K562 treated with DMSO at 1 percent for 12 hours (cell line): ENCODE measurements around the gene ZFC3H1. TPM values are rescaled to one million over a fixed set of nuclear protein-coding genes. Genes with fewer than 3 reads are reported as not detected.

ENCODE experiments used
- total RNA-seq: library from RNA; unstranded; fragments of 300-600 nt; gene quantifications from 2 replicates; pipeline ENCODE4 v1.2.3, GENCODE V29; 2022; ENCODE audit not compliant: insufficient read depth

ZFC3H1 gene, protein sequence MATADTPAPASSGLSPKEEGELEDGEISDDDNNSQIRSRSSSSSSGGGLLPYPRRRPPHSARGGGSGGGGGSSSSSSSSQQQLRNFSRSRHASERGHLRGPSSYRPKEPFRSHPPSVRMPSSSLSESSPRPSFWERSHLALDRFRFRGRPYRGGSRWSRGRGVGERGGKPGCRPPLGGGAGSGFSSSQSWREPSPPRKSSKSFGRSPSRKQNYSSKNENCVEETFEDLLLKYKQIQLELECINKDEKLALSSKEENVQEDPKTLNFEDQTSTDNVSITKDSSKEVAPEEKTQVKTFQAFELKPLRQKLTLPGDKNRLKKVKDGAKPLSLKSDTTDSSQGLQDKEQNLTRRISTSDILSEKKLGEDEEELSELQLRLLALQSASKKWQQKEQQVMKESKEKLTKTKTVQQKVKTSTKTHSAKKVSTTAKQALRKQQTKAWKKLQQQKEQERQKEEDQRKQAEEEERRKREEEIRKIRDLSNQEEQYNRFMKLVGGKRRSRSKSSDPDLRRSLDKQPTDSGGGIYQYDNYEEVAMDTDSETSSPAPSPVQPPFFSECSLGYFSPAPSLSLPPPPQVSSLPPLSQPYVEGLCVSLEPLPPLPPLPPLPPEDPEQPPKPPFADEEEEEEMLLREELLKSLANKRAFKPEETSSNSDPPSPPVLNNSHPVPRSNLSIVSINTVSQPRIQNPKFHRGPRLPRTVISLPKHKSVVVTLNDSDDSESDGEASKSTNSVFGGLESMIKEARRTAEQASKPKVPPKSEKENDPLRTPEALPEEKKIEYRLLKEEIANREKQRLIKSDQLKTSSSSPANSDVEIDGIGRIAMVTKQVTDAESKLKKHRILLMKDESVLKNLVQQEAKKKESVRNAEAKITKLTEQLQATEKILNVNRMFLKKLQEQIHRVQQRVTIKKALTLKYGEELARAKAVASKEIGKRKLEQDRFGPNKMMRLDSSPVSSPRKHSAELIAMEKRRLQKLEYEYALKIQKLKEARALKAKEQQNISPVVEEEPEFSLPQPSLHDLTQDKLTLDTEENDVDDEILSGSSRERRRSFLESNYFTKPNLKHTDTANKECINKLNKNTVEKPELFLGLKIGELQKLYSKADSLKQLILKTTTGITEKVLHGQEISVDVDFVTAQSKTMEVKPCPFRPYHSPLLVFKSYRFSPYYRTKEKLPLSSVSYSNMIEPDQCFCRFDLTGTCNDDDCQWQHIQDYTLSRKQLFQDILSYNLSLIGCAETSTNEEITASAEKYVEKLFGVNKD (N-terminal part only)
- 6.6 and 23.0 TPM in 2 replicates for total RNA-seq

DNA sequence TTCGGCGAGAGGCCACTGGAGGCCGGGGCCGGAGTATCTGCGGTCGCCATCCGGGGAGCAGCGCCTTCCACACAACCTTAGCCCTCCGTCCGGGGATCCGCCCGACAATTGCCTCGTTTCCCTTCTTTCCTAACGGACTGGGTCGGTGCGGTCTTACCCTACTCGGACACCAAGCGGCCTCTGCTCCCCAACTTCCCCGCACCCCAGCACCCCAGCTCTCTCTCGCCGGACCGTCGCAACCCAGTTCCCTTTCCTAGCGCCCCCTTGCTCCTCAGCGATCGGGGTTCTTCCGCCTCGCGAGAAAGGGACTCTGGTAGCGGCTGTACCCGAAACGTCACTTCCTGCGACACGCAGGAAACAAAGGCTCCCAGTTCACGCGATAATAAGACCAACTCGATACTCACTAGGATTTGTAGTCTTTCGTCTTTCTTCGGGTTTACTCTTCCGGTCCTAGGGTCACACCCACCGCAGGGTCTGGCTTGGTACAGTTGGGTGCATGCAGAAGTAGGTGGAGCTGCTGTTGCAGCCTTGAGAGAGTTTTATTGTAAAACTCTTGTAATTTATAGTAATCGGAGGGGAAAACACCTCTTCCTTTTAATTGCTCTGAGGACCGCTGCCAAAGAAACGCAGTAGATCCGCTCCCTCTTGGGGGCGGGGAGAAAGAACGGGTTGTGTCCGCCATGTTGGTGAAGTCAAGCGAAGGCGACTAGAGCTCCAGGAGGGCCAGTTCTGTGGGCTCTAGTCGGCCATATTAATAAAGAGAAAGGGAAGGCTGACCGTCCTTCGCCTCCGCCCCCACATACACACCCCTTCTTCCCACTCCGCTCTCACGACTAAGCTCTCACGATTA is at the start of gene ZFC3H1, which contains the start of gene THAP2:
TSS of gene ZFC3H1 (minus strand) at position 288 of the 850 bp plus-strand sequence. CDS start at position 50, 238 bp downstream.
TSS of gene THAP2 (plus strand) at position 741 of the 850 bp plus-strand sequence. CDS start 209 bp downstream, outside the sequence.

DNA sequence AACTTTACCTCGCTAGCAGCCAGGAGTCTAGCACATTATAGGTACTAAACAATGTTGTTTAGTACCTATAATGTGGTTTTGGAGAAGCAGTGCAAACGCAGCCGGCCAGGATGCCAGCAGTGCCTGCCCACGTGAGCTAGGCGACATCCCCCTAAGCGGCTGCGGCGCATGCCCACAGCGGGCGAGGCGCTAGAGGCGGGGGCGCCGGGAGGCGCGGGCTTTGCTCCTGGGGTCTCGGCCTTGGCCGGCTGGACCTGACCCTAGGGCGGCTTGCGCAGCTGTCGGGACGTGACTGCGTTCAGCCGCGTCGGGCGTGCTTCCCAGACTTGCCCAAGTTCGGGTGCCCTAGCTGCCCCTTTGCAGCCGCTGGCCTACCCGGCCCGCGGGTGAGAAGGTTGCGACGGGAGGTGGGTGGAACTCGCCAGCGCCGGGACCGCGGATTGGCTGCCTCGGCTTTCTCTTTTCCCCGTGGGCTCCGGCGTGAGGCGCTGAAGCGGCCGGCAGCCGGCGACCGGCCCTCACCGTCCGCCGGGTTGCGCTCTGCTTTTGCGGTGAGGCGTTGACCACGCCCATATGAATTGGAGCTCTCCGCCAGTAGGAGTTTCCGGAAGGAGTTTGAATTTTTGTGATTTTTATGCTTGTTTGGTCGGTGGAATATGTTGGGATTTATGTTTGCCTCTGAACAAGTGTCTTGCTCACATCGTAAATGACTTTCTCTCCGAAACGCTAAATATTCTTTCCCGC is 22.4 kb upstream of the ZFC3H1 start, which contains the start of gene TMEM19:
TSS of gene TMEM19 (plus strand) at position 169 of the 744 bp plus-strand sequence. CDS start 599 bp downstream, outside the sequence.

Other genes starting within 250 kb of the ZFC3H1 start
- not detected in 2 replicates for gene LGR5, start 224.1 kb downstream of the ZFC3H1 start, total RNA-seq
- 1.0 and 4.1 TPM in 2 replicates for gene THAP2, start 453 bp upstream of the ZFC3H1 start, total RNA-seq
- gene TMEM19, start 22.2 kb upstream of the ZFC3H1 start, total RNA-seq = 6.5 and 8.8 TPM in 2 replicates
- 11.2 and 18.7 TPM in 2 replicates for gene RAB21, start 91.0 kb upstream of the ZFC3H1 start, total RNA-seq
- gene TBC1D15, start 175.9 kb upstream of the ZFC3H1 start, total RNA-seq = 9.3 and 26.6 TPM in 2 replicates